Activated B cell treated with CpG ODN at 0.5 μM for 24 hours (primary cell): ENCODE measurements around the gene IKZF2. TPM values are rescaled to one million over a fixed set of nuclear protein-coding genes. Genes with fewer than 3 reads are reported as not detected.

Experiments used
- ATAC-seq: fragments of 200-7000 bp; cut with Tn5 transposase; one replicate; pipeline ENCODE4 v1.10.0; 2021; ENCODE audit warnings: low read depth, mild to moderate bottlenecking, moderate library complexity
- CTCF ChIA-PET: fragments of 350-600 bp; sonication (Branson Sonifier 250); formaldehyde crosslinking; loops from one replicate; lab custom pipeline; 2021; ENCODE audit warnings: antibody characterized with exemption; lab: Charles Lee
- POLR2A ChIA-PET: fragments of 350-600 bp; sonication (Branson Sonifier 250); formaldehyde crosslinking; loops from one replicate; lab custom pipeline; 2021; ENCODE audit warnings: antibody characterized with exemption; lab: Charles Lee
- DNase-seq: peaks from one replicate; pipeline ENCODE4 v3.0.0; 2022
- H3K27ac Mint-ChIP-seq: one replicate; pipeline ENCODE4 v1.8.0; 2020; ENCODE audit warnings: mixed read lengths
- H3K27me3 Mint-ChIP-seq: one replicate; pipeline ENCODE4 v1.8.0; 2021; ENCODE audit warnings: mixed read lengths
- H3K36me3 Mint-ChIP-seq: one replicate; pipeline ENCODE4 v1.8.0; 2021; ENCODE audit warnings: low read depth, mixed read lengths
- H3K4me1 Mint-ChIP-seq: one replicate; pipeline ENCODE4 v1.8.0; 2021; ENCODE audit warnings: mixed read lengths
- H3K4me3 Mint-ChIP-seq: one replicate; pipeline ENCODE4 v1.8.0; 2020; ENCODE audit warnings: mild to moderate bottlenecking, mixed read lengths
- H3K9me3 Mint-ChIP-seq: one replicate; pipeline ENCODE4 v1.8.0; 2020; ENCODE audit warnings: mixed read lengths
- CTCF ChIP-seq: fragments of 200-600 bp; IDR thresholded peaks from one replicate; pipeline ENCODE4 v1.8.0; 2022; ENCODE audit warnings: antibody characterized with exemption, mild to moderate bottlenecking
- intact Hi-C: fragments of 100-400 bp; cut with micrococcal nuclease; formaldehyde crosslinking; loops from one replicate; pipeline ENCODE4 v1.15.1; 2024
- total RNA-seq: library from RNA; stranded (reverse); gene quantifications from 2 replicates; pipeline ENCODE4 v1.2.3, GENCODE V29; 2022

The IKZF2 gene
- total RNA-seq, result 51.5 and 60.2 TPM in 2 replicates

DNA sequence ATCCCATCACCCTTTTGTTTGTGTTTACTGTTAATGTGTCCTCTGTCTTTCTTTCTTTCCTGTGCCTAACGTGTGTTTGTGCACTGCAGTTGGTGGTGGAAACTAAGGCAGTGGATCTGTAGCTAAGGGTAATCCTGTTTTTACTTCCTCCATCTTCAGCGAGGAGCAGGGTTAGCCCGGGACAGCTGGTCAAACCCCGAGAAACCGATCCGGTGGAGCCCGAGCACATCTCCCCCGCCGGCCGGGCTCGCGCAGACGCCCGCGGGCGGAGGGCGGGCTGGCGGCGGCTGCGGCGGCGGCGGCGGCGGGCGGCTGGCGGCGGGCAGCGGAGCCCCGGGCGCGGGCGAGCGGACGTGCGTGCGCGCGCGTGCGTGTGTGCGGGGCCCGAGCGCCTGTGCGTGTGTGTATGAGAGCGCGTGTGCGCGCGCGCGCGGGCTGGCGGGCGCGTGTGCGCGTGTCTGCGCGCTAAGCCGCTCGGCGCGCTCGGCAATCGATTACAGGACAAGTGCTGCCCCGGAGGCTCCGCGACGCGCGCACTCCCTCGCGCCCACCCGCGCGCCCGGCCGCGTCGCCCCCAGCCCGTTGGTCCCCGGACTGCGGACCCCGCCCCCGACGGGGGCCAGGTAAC lies at the start of gene IKZF2:
Gene IKZF2, minus strand, starts transcription at position 176 of the 628 bp plus-strand sequence. CDS start 2,983 bp downstream, outside the sequence.
- peaks cover 12% of the 10 kb centered on the region for H3K36me3 Mint-ChIP-seq
- ChIA-PET CTCF (interaction anchor here (1.0 to 6.3 kb wide), 4 partner anchors 92 to 377 kb away, joined by 3 to 86 read pairs (median 4); no protein-coding TSS in a partner anchor), POLR2A (interaction anchor here (0.8 to 3.2 kb wide), 11 partner anchors 12 to 374 kb away, joined by 4 to 52 read pairs (median 7); partner anchors contain the start of gene SPAG16)
- intact Hi-C loops, result loop anchor here (1.0 to 2.0 kb wide), 2 partner anchors 115 to 133 kb away; partner anchors contain the start of gene SPAG16
- TF ChIP-seq CTCF, result no peak
- no peaks in the 10 kb centered on the region for H3K9me3 Mint-ChIP-seq
- DNase-seq (peak; percentile 78), ATAC-seq (peak; percentile 82)
- H3K4me3 Mint-ChIP-seq, result peak within 1 kb of the TSS; percentile 92
- peaks cover 67% of the 10 kb centered on the region for H3K4me1 Mint-ChIP-seq
- no peaks in the 10 kb centered on the region for H3K27me3 Mint-ChIP-seq
- peak within 1 kb of the TSS; percentile 89 for H3K27ac Mint-ChIP-seq

GRCh38 chr2:213199871-213200270 lies 48.5 kb upstream of the IKZF2 start:
- peaks cover 22% of the 10 kb centered on the region for H3K4me1 Mint-ChIP-seq
- no peak for DNase-seq
- H3K27me3 Mint-ChIP-seq, result no peaks in the 10 kb centered on the region
- intact Hi-C loops, result loop anchor here (2.0 kb wide), 1 partner anchor 13 kb away; no protein-coding TSS in a partner anchor
- no peak for TF ChIP-seq CTCF
- H3K36me3 Mint-ChIP-seq, result no peaks in the 10 kb centered on the region
- ChIA-PET POLR2A (interaction anchor here (0.6 kb wide), 1 partner anchor 63 kb away, joined by 5 read pairs; no protein-coding TSS in a partner anchor), CTCF (no interaction called here)
- H3K27ac Mint-ChIP-seq, result no peak overlapping the region
- H3K4me3 Mint-ChIP-seq, result no peak overlapping the region
- ATAC-seq, result no peak
- no peaks in the 10 kb centered on the region for H3K9me3 Mint-ChIP-seq

- ATAC-seq (peak; percentile 71), DNase-seq (no peak)
- Mint-ChIP-seq H3K9me3 (no peaks in the 10 kb centered on the region), H3K4me1 (peaks cover 13% of the 10 kb centered on the region), H3K27me3 (no peaks in the 10 kb centered on the region), H3K4me3 (no peak overlapping the region), H3K27ac (no peak overlapping the region), H3K36me3 (no peaks in the 10 kb centered on the region)
- TF ChIP-seq CTCF, result no peak
- intact Hi-C loops, result no loop called here
- POLR2A ChIA-PET, result interaction anchor here (1.0 kb wide), 1 partner anchor 27 kb away, joined by 3 read pairs; no protein-coding TSS in a partner anchor
- CTCF ChIA-PET, result interaction anchor here (1.0 kb wide), 1 partner anchor 35 kb away, joined by 3 read pairs; no protein-coding TSS in a partner anchor
These were observed 37.8 kb upstream of the IKZF2 start for GRCh38 chr2:213189001-213189899.

DNA sequence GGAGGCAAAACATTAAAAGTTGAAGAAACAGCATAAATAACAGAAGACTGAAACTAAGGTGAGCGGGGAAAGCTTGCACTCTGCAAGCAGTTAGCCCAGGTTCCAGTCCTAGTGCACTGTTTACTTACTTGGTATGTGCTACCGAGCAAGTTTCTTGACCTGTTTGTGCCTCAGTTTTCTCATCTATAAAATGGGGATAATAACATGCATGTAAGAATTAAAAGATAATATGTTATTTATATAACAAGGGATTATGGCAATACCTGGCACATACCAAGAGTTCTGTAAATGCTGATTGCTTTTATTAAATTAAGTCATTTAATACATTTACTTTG lies 37.1 kb upstream of the IKZF2 start:
- CTCF ChIA-PET, result no interaction called here
- DNase-seq, result no peak
- no peak for ATAC-seq
- Mint-ChIP-seq H3K4me3 (no peak overlapping the region), H3K9me3 (no peaks in the 10 kb centered on the region), H3K27me3 (no peaks in the 10 kb centered on the region), H3K4me1 (peaks cover 13% of the 10 kb centered on the region), H3K27ac (no peak overlapping the region), H3K36me3 (no peaks in the 10 kb centered on the region)
- intact Hi-C loops, result no loop called here
- no peak for TF ChIP-seq CTCF
- POLR2A ChIA-PET, result no interaction called here
